HFF-Myc (cell line): Measurements from ENCODE around the gene RPN1.
"Not testable (repeated sequence)": the region's sequence is repeated elsewhere in the genome, so short reads cannot be mapped to it uniquely, and the experiment has no call there.

Experiments used
- DNase-seq: peaks from one replicate; pipeline ENCODE4 v3.0.0-alpha.2; 2011; ENCODE audit warnings: low read depth; ENCODE audit errors: extremely low read depth
- H3K4me3 ChIP-seq: replicated peaks from 2 replicates; pipeline ENCODE4 v1.5.1; 2011; ENCODE audit warnings: low read depth, mild to moderate bottlenecking, control low read depth, low read length
- CTCF ChIP-seq: IDR thresholded peaks from 2 replicates; pipeline ENCODE4 v1.5.1; 2012; ENCODE audit warnings: mild to moderate bottlenecking, low read depth, low read length, control low read depth; ENCODE audit errors: missing control alignments

Gene RPN1

GRCh38 chr3:128590948-128591347 is 59.7 kb downstream of the RPN1 start:
- DNase-seq, result no peak

GRCh38 chr3:128589985-128590384 is 60.6 kb downstream of the RPN1 start:
- H3K4me3 ChIP-seq, DNase-seq: not testable (repeated sequence)

More at GRCh38 chr3:128590948-128591347, 59.7 kb downstream of the RPN1 start:
- no peak overlapping the region for H3K4me3 ChIP-seq
- no peak for TF ChIP-seq CTCF

- H3K4me3 ChIP-seq, result no peak overlapping the region
- no peak for TF ChIP-seq CTCF
- DNase-seq, result no peak
These were observed 62.5 kb downstream of the RPN1 start for GRCh38 chr3:128588147-128588546.

- H3K4me3 ChIP-seq, result no peak overlapping the region
- DNase-seq, result no peak
- TF ChIP-seq CTCF, result no peak
These were observed 63.2 kb downstream of the RPN1 start for GRCh38 chr3:128587391-128587790.

- not testable (repeated sequence) for H3K4me3 ChIP-seq, DNase-seq
These were observed 63.7 kb downstream of the RPN1 start for GRCh38 chr3:128586932-128587331.

- not testable (repeated sequence) for H3K4me3 ChIP-seq, DNase-seq
These were observed 64.2 kb downstream of the RPN1 start for GRCh38 chr3:128586391-128586790.

GRCh38 chr3:128585974-128586373 is 64.6 kb downstream of the RPN1 start:
- no peak for TF ChIP-seq CTCF
- no peak for DNase-seq
- no peak overlapping the region for H3K4me3 ChIP-seq

- H3K4me3 ChIP-seq, result no peak overlapping the region
- TF ChIP-seq CTCF, result no peak
- no peak for DNase-seq
These were observed 65.4 kb downstream of the RPN1 start for GRCh38 chr3:128585189-128585588.
